Activated naive CD8-positive, alpha-beta T cell treated with anti-CD3 and anti-CD28 coated beads, Interleukin-2, amount 50 U/mL, for 16 hours (primary cell): ENCODE results near the gene REEP3.

ENCODE experiments used
- DNase-seq: peaks from one replicate; pipeline ENCODE4 v3.0.0-alpha.2; 2020; ENCODE audit warnings: low read depth, low spot score

REEP3 gene

DNA sequence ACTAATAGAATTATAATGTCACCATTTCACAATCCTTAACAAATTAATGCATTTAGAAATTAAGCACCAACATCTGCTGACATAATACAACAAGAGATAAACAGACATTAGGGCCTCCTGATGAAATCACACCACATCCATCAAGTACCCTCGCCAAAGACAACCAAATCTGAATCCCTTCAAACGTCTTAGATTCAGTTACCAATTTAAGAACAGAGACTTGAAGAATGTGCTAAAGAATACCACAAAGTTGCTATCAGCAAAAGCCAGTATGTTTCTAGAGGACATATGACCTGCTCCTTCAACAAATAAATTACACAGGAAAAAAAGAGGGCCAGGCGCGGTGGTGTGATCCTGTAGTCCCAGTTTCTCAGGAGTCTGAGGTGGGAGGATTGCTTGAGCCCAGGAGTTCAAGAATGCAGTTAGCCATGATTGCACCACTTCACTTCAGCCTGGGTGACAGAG, 144.5 kb downstream of the REEP3 start:
- DNase-seq, result no peak

- no peak for DNase-seq
Observed at GRCh38 chr10:63666836-63667383, 145.7 kb downstream of the REEP3 start.

- no peak for DNase-seq
Observed at GRCh38 chr10:63667596-63668480, 146.6 kb downstream of the REEP3 start.

- no peak for DNase-seq
Observed at GRCh38 chr10:63670291-63670898, 149.2 kb downstream of the REEP3 start.

- DNase-seq, result no peak
Observed at GRCh38 chr10:63671317-63671937, 150.2 kb downstream of the REEP3 start.

GRCh38 chr10:63672491-63672890, 151.3 kb downstream of the REEP3 start:
- DNase-seq, result no peak

- DNase-seq, result no peak
Observed at GRCh38 chr10:63673246-63673645, 152.0 kb downstream of the REEP3 start.

DNA sequence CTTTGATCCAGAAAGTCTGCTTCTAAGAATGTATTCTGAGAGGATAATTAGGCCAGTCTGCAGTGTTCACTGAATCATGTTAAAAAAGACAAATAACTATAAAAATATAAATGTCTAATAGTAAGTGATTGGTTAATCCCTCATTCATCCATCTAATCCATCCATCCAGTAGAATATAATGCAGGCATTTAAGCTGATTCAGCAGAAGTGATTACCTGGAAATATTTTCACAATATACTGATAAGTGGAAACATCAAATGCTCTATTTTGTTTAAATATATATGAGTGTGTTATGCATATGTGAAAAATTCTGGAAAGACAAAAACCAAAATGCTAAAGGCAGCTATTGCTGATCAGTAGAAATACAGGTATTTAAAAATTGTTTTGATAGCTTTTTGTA, 152.6 kb downstream of the REEP3 start:
- no peak for DNase-seq
